H1 (cell line): ENCODE data around the gene PSMD7. TPM values are rescaled to one million over a fixed set of nuclear protein-coding genes. Genes with fewer than 3 reads are reported as not detected.
A peak's percentile ranks its signal among the peaks of the same experiment; 100 is the strongest.

ENCODE experiments used
- CTCF ChIA-PET: fragments of 300-600 bp; sonication (Branson Sonifier 250); formaldehyde crosslinking; loops from one replicate; lab custom pipeline; 2021; ENCODE audit not compliant: partially characterized antibody; lab: Charles Lee
- POLR2A ChIA-PET: fragments of 300-600 bp; sonication (Branson Sonifier 250); formaldehyde crosslinking; loops from one replicate; lab custom pipeline; 2021; ENCODE audit warnings: inconsistent platforms; ENCODE audit not compliant: partially characterized antibody; lab: Charles Lee
- DNase-seq, 2 experiments: peaks; one replicate each; pipeline versions ENCODE4 v3.0.0 to v3.0.0-alpha.2; 2010 to 2022; ENCODE audit warnings: low spot score in 2 of 2, low read depth in 1 of 2, mixed read lengths in 1 of 2
- FAIRE-seq: peaks from 2 replicates; lab custom pipeline; 2011; peaks lifted over from hg19 to GRCh38; lab: Jason Lieb, UNC
- H2AFZ ChIP-seq: 2 replicates; pipeline ENCODE4 v1.8.1; 2012; ENCODE audit warnings: low read length, inconsistent platforms
- H2AK5ac ChIP-seq: 2 replicates; pipeline ENCODE4 v1.6.1; 2013; ENCODE audit warnings: low read depth, low read length
- H2BK120ac ChIP-seq: replicated peaks from 2 replicates; pipeline ENCODE3; 2013; ENCODE audit warnings: low read depth, low read length, inconsistent platforms
- H2BK12ac ChIP-seq: 2 replicates; pipeline ENCODE4 v1.6.1; 2013; ENCODE audit warnings: low read depth, low read length
- H2BK15ac ChIP-seq: 2 replicates; pipeline ENCODE4 v1.6.1; 2013; ENCODE audit warnings: low read length
- H2BK20ac ChIP-seq: 2 replicates; pipeline ENCODE4 v1.6.1; 2013; ENCODE audit warnings: low read length
- H2BK5ac ChIP-seq: 2 replicates; pipeline ENCODE4 v1.6.1; 2013; ENCODE audit warnings: low read depth, low read length
- H3K14ac ChIP-seq: 2 replicates; pipeline ENCODE4 v1.6.1; 2013; ENCODE audit warnings: inconsistent platforms; ENCODE audit not compliant: insufficient read length
- H3K18ac ChIP-seq: 2 replicates; pipeline ENCODE4 v1.6.1; 2013; ENCODE audit warnings: low read length; ENCODE audit errors: extremely low read depth
- H3K23ac ChIP-seq: 2 replicates; pipeline ENCODE4 v1.6.1; 2013; ENCODE audit warnings: inconsistent platforms; ENCODE audit not compliant: insufficient read length
- H3K23me2 ChIP-seq: 2 replicates; pipeline ENCODE4 v1.6.1; 2013; ENCODE audit warnings: low read depth, low read length
- H3K27ac ChIP-seq: 2 replicates; pipeline ENCODE4 v1.6.1; 2011; ENCODE audit warnings: low read depth, low read length, inconsistent platforms
- H3K27me3 ChIP-seq, 4 experiments: replicated peaks in 1 of 4; 1 replicate in 1 of 4; 2 replicates in 3 of 4; pipeline versions ENCODE4 v1.6.1 to v1.8.1; 2011 to 2013; ENCODE audit warnings: low read length in 3 of 4, mild to moderate bottlenecking in 3 of 4, inconsistent platforms in 2 of 4, mixed read lengths in 2 of 4, moderate library complexity in 1 of 4; ENCODE audit not compliant: control insufficient read depth in 3 of 4, insufficient read depth in 3 of 4; ENCODE audit errors: extremely low read depth in 1 of 4
- H3K36me3 ChIP-seq, 4 experiments: 2 replicates each; pipeline versions ENCODE4 v1.6.1 to v1.8.1; 2011 to 2013; ENCODE audit warnings: mild to moderate bottlenecking in 4 of 4, low read length in 3 of 4, moderate library complexity in 2 of 4, control low read depth in 1 of 4, inconsistent platforms in 1 of 4; ENCODE audit not compliant: insufficient read depth in 4 of 4, control insufficient read depth in 2 of 4
- H3K4ac ChIP-seq: replicated peaks from 2 replicates; pipeline ENCODE3; 2013; ENCODE audit warnings: low read length, low read depth, mixed read lengths, inconsistent platforms; ENCODE audit not compliant: insufficient read length
- H3K4me1 ChIP-seq, 4 experiments: replicated peaks in 1 of 4; 1 replicate in 1 of 4; 2 replicates in 3 of 4; pipeline versions ENCODE4 v1.6.1 to v1.8.1; 2011 to 2013; ENCODE audit warnings: low read length in 3 of 4, inconsistent platforms in 2 of 4, mixed read lengths in 1 of 4; ENCODE audit not compliant: insufficient read depth in 4 of 4, control insufficient read depth in 3 of 4
- H3K4me2 ChIP-seq, 2 experiments: 2 replicates each; pipeline versions ENCODE4 v1.6.1 to v1.8.1; 2011 to 2013; ENCODE audit warnings: low read depth in 2 of 2, low read length in 2 of 2, control low read depth in 1 of 2, inconsistent platforms in 1 of 2, mild to moderate bottlenecking in 1 of 2; ENCODE audit not compliant: insufficient read depth in 1 of 2
- H3K4me3 ChIP-seq, 4 experiments: fragments of 200-600, 300-600 bp in 1 of 4; sonication (generic), shearing (Covaris generic), sonication (Bioruptor Twin) in 1 of 4; 2 replicates each; pipeline versions ENCODE4 v1.5.1 to v1.8.1; 2011 to 2016; ENCODE audit warnings: low read length in 4 of 4, low read depth in 3 of 4, control low read depth in 2 of 4, inconsistent platforms in 2 of 4, mild to moderate bottlenecking in 2 of 4, mixed read lengths in 1 of 4, moderate library complexity in 1 of 4; ENCODE audit not compliant: insufficient read depth in 2 of 4; ENCODE audit errors: extremely low read depth in 1 of 4
- H3K56ac ChIP-seq: replicated peaks from 2 replicates; pipeline ENCODE3; 2013; ENCODE audit warnings: low read depth, mild to moderate bottlenecking, mixed read lengths, low read length, inconsistent platforms; ENCODE audit not compliant: insufficient read length
- H3K79me1 ChIP-seq: 2 replicates; pipeline ENCODE4 v1.6.1; 2013; ENCODE audit warnings: low read depth, low read length, control low read depth
- H3K79me2 ChIP-seq, 2 experiments: 2 replicates each; pipeline versions ENCODE4 v1.6.1 to v1.8.1; 2012 to 2013; ENCODE audit warnings: low read length in 2 of 2, mild to moderate bottlenecking in 2 of 2, inconsistent platforms in 1 of 2; ENCODE audit not compliant: insufficient read depth in 2 of 2, control insufficient read depth in 1 of 2
- H3K9ac ChIP-seq, 4 experiments: replicated peaks in 1 of 4; 1 replicate in 1 of 4; 2 replicates in 3 of 4; pipeline versions ENCODE4 v1.6.1 to v1.8.1; 2011 to 2013; ENCODE audit warnings: low read depth in 3 of 4, low read length in 3 of 4, control low read depth in 2 of 4, mild to moderate bottlenecking in 2 of 4, moderate library complexity in 2 of 4, inconsistent platforms in 1 of 4; ENCODE audit errors: extremely low read depth in 1 of 4
- H3K9me3 ChIP-seq, 2 experiments: 2 replicates each; pipeline versions ENCODE4 v1.6.1 to v1.8.1; 2012 to 2013; ENCODE audit warnings: mild to moderate bottlenecking in 2 of 2, moderate library complexity in 2 of 2, control low read depth in 1 of 2, inconsistent platforms in 1 of 2, low read depth in 1 of 2, low read length in 1 of 2, mixed read lengths in 1 of 2; ENCODE audit not compliant: insufficient read depth in 2 of 2
- H4K20me1 ChIP-seq, 2 experiments: replicated peaks in 1 of 2; 2 replicates each; pipeline versions ENCODE3 to v1.8.1; 2011 to 2013; ENCODE audit warnings: inconsistent platforms in 2 of 2, low read length in 2 of 2, mild to moderate bottlenecking in 1 of 2; ENCODE audit not compliant: insufficient read depth in 2 of 2, control insufficient read depth in 1 of 2
- H4K5ac ChIP-seq: 2 replicates; pipeline ENCODE4 v1.6.1; 2013; ENCODE audit warnings: low read length, low read depth, mixed read lengths, inconsistent platforms; ENCODE audit not compliant: insufficient read length
- H4K8ac ChIP-seq: 2 replicates; pipeline ENCODE4 v1.8.0; 2013; ENCODE audit warnings: mild to moderate bottlenecking, moderate library complexity, low read length, inconsistent platforms; ENCODE audit not compliant: insufficient read depth; ENCODE audit errors: extremely low read depth
- H4K91ac ChIP-seq: replicated peaks from 2 replicates; pipeline ENCODE3; 2013; ENCODE audit warnings: low read length, mixed read lengths, inconsistent platforms; ENCODE audit not compliant: insufficient read length
- ATF3 ChIP-seq: IDR thresholded peaks from 2 replicates; pipeline ENCODE4 v1.6.1; 2011; ENCODE audit warnings: low read depth, mild to moderate bottlenecking, low read length; ENCODE audit not compliant: insufficient read depth
- CBX8 ChIP-seq: fragments of 300-800, 300-1000 bp; sonication (generic); IDR thresholded peaks from 2 replicates; pipeline ENCODE4 v1.7.1; 2016; ENCODE audit warnings: low read depth, low read length, borderline replicate concordance
- CEBPB ChIP-seq: IDR thresholded peaks from 2 replicates; pipeline ENCODE4 v1.6.1; 2012; ENCODE audit warnings: low read depth, low read length
- CTBP2 ChIP-seq: IDR thresholded peaks from 2 replicates; pipeline ENCODE4 v1.7.0; 2011; ENCODE audit warnings: borderline replicate concordance, mild to moderate bottlenecking, moderate library complexity, mixed read lengths, low read length; ENCODE audit not compliant: insufficient read depth, insufficient read length
- E2F6 ChIP-seq: IDR thresholded peaks from 2 replicates; pipeline ENCODE4 v1.6.1; 2012; ENCODE audit warnings: inconsistent platforms
- FOSL1 ChIP-seq: IDR thresholded peaks from 2 replicates; pipeline ENCODE4 v1.6.1; 2011; ENCODE audit warnings: mild to moderate bottlenecking, low read depth, low read length, moderate library complexity; ENCODE audit not compliant: insufficient read depth
- MAX ChIP-seq: IDR thresholded peaks from 2 replicates; pipeline ENCODE4 v1.6.1; 2012; ENCODE audit warnings: inconsistent platforms
- POU5F1 ChIP-seq: IDR thresholded peaks from 2 replicates; pipeline ENCODE4 v1.6.1; 2011; ENCODE audit warnings: low read depth, mild to moderate bottlenecking, low read length, moderate library complexity
- RAD21 ChIP-seq, 2 experiments: IDR thresholded peaks in 1 of 2; conservative IDR thresholded peaks in 1 of 2; 2 replicates each; pipeline ENCODE4 v1.6.1; 2011; ENCODE audit warnings: low read depth in 2 of 2, low read length in 2 of 2, improper control_type of control experiment in 1 of 2, inconsistent platforms in 1 of 2, mild to moderate bottlenecking in 1 of 2, moderate library complexity in 1 of 2
- SIRT6 ChIP-seq: IDR thresholded peaks from one replicate; pipeline ENCODE4 v1.7.1; 2012; ENCODE audit warnings: low read length, inconsistent platforms
- SIX5 ChIP-seq: IDR thresholded peaks from 2 replicates; pipeline ENCODE4 v1.6.1; 2011; ENCODE audit warnings: mild to moderate bottlenecking, low read depth, low read length
- WGBS, 2 experiments: shearing (Covaris generic) in 1 of 2; methylation state at CpG; one replicate each; pipeline versions ENCODE4 v1.1.6 to v1.1.7; 2013 to 2015; ENCODE audit warnings: low lambda C conversion rate in 2 of 2, mixed read lengths in 2 of 2, inconsistent platforms in 1 of 2, low coverage in 1 of 2, missing lambda C conversion rate in 1 of 2; ENCODE audit not compliant: insufficient replicate concordance in 2 of 2, insufficient coverage in 1 of 2, insufficient read length in 1 of 2; ENCODE audit errors: extremely low coverage in 1 of 2, missing lambda C conversion rate in 1 of 2; 5-methylcytosine and 5-hydroxymethylcytosine counted together
- polyA plus RNA-seq, 7 experiments: library from polyadenylated mRNA; depleted of rRNA in 3 of 7; stranded (reverse) in 5 of 7; unstranded in 2 of 7; fragments of >200 nt in 5 of 7; fragments of 200-250 nt in 2 of 7; gene quantifications; 1 replicate in 5 of 7; 2 replicates in 1 of 7; 4 replicates in 1 of 7; pipeline versions ENCODE4 v1.2.1 to v1.2.3, GENCODE V29; 2011 to 2013; ENCODE audit warnings: missing spikeins in 2 of 7, mixed read lengths in 2 of 7
- total RNA-seq: library from RNA; stranded (reverse); fragmentation: NEBNext Ultra II Directional; extraction: Animal tissue kit (Norgen Biotek cat#: 25700); gene quantifications from 2 replicates; pipeline ENCODE4 v1.2.1, GENCODE V29; 2021

Gene PSMD7
- total and polyA plus RNA-seq, 2 of the 8 experiments (the other 6 are each of a cell fraction or from before 2014, with no cell fraction given): 91.1 to 148 TPM

GRCh38 chr16:74281300-74281699 is 15.3 kb upstream of the PSMD7 start:
- Histone ChIP-seq H2AK5ac (no peak overlapping the region), H3K27me3 (no peaks in the 10 kb centered on the region), H3K9me3 (peaks cover 3 to 6% of the 10 kb centered on the region in 2 experiments; a peak in 2 of 4 replicates), H3K4ac (no peak overlapping the region), H2BK12ac (no peak overlapping the region), H3K36me3 (no peaks in the 10 kb centered on the region), H2BK5ac (no peak overlapping the region), H3K18ac (no peak overlapping the region), H3K4me1 (peaks cover 0 to 3% (median 0%) of the 10 kb centered on the region in 4 experiments; a peak in 2 of 7 replicates), H2BK20ac (no peak overlapping the region), H2BK120ac (no peak overlapping the region), H3K79me2 (no peaks in the 10 kb centered on the region), H3K4me2 (peak overlapping the region in 1 of 2 experiments; percentile 40; a peak in 1 of 4 replicates), H4K91ac (no peak overlapping the region), H3K9ac (no peak overlapping the region), H2BK15ac (no peak overlapping the region), H3K56ac (no peak overlapping the region), H3K23ac (no peak overlapping the region), H4K20me1 (no peaks in the 10 kb centered on the region), H4K5ac (no peak overlapping the region), H4K8ac (no peak overlapping the region), H2AFZ (no peak overlapping the region), H3K14ac (no peak overlapping the region), H3K4me3 (no peak overlapping the region), H3K23me2 (no peaks in the 10 kb centered on the region), H3K27ac (no peak overlapping the region), H3K79me1 (no peaks in the 10 kb centered on the region)
- DNase-seq: no peak
- no peak for FAIRE-seq
- WGBS, 2 experiments: 64% methylated on average over 1 of the region's 1 CpG; no CpG with 5 or more reads in 1 of the 2 experiments
- CTCF ChIA-PET: no interaction called here
- POLR2A ChIA-PET: no interaction called here
- TF ChIP-seq CEBPB (no peak), MAX (no peak), SIRT6 (no peak), POU5F1 (no peak), RAD21 (IDR thresholded peaks at IDR 0.05 in 1 of 2, conservative IDR thresholded peaks at IDR 0.05 in 1 of 2; ENCODE audit: low read depth in 2 of 2, low read length in 2 of 2) (no peak), CTBP2 (no peak), SIX5 (no peak), E2F6 (no peak), CBX8 (no peak), ATF3 (no peak), FOSL1 (no peak)
